NT2/D1 (cell line): ENCODE data around the gene AGAP1.

Experiments used
- SUZ12 ChIP-seq: IDR thresholded peaks from 2 replicates; pipeline ENCODE4 v1.6.1; 2011; ENCODE audit not compliant: insufficient read length, insufficient read depth; ENCODE audit errors: extremely low read depth
- YY1 ChIP-seq: IDR thresholded peaks from 2 replicates; pipeline ENCODE4 v1.6.1; 2011; ENCODE audit not compliant: insufficient read length, insufficient read depth
- ZNF274 ChIP-seq: IDR thresholded peaks from 2 replicates; pipeline ENCODE4 v1.6.1; 2011; ENCODE audit warnings: mild to moderate bottlenecking, low read depth, low read length

- TF ChIP-seq ZNF274 (no peak), YY1 (no peak), SUZ12 (no peak)
Measured at GRCh38 chr2:235990344-235990743, 496.5 kb downstream of the AGAP1 start.
